HL-60 (cell line): ENCODE data around the gene TBCD.

Source experiments
- POLR2AphosphoS5 ChIP-seq: IDR thresholded peaks from 2 replicates; pipeline ENCODE4 v1.6.1; 2012; ENCODE audit warnings: low read depth
- TF ChIP-seq, protein P1 (sequence below): IDR thresholded peaks from one replicate; pipeline ENCODE4 v1.5.1; 2011; ENCODE audit warnings: low read length, control low read depth, inconsistent platforms; ENCODE audit not compliant: insufficient read depth
- TF ChIP-seq, protein P2 (sequence below): IDR thresholded peaks from 2 replicates; pipeline ENCODE4 v1.6.1; 2012; ENCODE audit warnings: low read depth; ENCODE audit not compliant: insufficient replicate concordance

DNA sequence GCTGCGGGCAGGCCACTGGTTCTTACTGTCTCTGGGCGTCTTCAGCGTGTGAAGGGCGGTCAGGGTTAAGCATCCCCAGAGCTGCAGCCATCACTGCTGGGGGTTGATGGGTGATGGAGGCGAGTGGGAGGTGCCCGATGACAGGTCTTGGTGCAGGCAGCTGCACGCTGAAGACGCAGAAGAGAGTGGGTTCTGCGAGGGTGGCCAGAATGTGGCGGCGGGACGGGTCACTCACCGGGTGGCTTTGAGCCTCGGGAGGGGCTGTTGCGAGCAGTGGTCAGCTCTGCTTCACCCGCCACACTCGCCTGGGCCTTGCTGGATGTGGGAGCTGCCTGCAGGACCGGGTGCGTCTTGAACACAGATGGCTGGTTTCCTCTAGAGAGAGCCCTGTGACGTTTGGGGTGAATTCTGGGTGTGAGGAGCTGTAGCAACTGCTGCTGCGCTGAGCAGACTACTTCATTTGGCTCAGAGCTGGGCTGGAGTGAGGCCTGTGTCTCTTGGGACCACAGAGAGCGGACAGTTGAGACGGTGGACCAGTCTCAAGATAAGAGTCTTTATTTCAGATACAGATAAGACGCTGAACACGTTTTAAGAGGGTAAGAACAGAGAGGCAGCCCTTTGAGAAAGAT lies 132.6 kb downstream of the TBCD start:
- TF ChIP-seq, protein P1, sequence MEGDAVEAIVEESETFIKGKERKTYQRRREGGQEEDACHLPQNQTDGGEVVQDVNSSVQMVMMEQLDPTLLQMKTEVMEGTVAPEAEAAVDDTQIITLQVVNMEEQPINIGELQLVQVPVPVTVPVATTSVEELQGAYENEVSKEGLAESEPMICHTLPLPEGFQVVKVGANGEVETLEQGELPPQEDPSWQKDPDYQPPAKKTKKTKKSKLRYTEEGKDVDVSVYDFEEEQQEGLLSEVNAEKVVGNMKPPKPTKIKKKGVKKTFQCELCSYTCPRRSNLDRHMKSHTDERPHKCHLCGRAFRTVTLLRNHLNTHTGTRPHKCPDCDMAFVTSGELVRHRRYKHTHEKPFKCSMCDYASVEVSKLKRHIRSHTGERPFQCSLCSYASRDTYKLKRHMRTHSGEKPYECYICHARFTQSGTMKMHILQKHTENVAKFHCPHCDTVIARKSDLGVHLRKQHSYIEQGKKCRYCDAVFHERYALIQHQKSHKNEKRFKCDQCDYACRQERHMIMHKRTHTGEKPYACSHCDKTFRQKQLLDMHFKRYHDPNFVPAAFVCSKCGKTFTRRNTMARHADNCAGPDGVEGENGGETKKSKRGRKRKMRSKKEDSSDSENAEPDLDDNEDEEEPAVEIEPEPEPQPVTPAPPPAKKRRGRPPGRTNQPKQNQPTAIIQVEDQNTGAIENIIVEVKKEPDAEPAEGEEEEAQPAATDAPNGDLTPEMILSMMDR: no peak
- TF ChIP-seq, protein P2, sequence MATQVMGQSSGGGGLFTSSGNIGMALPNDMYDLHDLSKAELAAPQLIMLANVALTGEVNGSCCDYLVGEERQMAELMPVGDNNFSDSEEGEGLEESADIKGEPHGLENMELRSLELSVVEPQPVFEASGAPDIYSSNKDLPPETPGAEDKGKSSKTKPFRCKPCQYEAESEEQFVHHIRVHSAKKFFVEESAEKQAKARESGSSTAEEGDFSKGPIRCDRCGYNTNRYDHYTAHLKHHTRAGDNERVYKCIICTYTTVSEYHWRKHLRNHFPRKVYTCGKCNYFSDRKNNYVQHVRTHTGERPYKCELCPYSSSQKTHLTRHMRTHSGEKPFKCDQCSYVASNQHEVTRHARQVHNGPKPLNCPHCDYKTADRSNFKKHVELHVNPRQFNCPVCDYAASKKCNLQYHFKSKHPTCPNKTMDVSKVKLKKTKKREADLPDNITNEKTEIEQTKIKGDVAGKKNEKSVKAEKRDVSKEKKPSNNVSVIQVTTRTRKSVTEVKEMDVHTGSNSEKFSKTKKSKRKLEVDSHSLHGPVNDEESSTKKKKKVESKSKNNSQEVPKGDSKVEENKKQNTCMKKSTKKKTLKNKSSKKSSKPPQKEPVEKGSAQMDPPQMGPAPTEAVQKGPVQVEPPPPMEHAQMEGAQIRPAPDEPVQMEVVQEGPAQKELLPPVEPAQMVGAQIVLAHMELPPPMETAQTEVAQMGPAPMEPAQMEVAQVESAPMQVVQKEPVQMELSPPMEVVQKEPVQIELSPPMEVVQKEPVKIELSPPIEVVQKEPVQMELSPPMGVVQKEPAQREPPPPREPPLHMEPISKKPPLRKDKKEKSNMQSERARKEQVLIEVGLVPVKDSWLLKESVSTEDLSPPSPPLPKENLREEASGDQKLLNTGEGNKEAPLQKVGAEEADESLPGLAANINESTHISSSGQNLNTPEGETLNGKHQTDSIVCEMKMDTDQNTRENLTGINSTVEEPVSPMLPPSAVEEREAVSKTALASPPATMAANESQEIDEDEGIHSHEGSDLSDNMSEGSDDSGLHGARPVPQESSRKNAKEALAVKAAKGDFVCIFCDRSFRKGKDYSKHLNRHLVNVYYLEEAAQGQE: no peak
- TF ChIP-seq POLR2AphosphoS5: no peak
